GM18861 (cell line): ENCODE measurements around the gene KCNB1.

ENCODE experiments used
- ATAC-seq: cut with Tn5 transposase; IDR thresholded peaks from one replicate; pipeline ENCODE4 v1.9.1; 2021; ENCODE audit not compliant: unreplicated experiment

Gene KCNB1

DNA sequence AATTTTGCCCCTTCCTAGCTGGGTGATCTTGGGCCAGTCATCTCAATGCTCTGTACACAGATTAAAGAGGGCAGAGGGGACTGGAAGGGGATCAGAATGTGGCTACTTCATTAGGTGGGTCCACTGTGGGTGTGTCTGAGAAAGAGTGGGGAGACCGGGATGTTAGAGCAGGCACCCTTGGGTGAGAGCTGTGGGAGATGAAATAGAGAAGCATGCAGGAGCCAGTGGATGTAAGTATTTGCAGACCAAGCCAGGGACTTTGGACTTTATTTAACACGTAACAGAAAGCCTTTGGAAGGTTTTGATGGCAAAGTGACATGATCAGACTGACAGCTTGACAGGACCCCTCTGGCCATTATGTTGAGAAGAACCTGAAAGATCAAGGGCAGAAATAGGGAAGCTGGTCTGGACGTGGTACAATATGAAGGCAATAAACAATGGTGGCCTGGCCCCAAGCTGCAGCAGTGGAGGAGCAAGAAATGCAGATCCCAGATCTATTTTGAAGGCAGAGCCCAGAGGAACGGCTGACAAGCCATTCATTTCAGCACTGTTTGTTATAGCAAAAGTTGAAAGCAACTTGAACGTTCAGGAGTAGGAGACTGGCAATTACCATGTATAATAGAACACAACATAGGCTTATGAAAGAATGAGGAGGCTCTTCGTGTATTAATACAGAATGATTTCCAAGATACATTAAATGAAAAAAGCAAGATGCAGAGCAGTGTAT, 122.1 kb downstream of the KCNB1 start:
- ATAC-seq, result no peak

GRCh38 chr20:49356676-49357075, 125.8 kb downstream of the KCNB1 start:
- ATAC-seq, result no peak

GRCh38 chr20:49354673-49355072, 127.8 kb downstream of the KCNB1 start:
- ATAC-seq, result no peak

GRCh38 chr20:49353348-49353747, 129.1 kb downstream of the KCNB1 start:
- no peak for ATAC-seq

DNA sequence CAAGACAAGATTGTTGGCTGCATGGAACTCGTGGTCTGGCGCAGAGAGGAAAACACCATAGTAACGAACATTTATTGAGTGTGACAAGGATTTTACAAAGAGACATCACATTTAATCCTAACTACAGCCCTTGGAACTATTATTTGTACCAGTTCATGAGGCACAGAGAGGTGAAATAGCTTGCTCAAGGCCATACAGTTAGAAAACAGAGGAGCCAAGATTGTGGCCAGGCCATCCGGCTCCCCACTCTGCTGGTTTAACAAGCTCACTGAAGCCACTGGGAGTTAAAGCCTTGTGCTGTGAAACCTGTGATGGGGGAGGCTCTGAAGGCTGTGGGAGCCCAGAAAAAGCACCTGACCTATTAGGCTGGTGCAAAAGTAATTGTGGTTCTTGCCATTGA, 129.7 kb downstream of the KCNB1 start:
- no peak for ATAC-seq

DNA sequence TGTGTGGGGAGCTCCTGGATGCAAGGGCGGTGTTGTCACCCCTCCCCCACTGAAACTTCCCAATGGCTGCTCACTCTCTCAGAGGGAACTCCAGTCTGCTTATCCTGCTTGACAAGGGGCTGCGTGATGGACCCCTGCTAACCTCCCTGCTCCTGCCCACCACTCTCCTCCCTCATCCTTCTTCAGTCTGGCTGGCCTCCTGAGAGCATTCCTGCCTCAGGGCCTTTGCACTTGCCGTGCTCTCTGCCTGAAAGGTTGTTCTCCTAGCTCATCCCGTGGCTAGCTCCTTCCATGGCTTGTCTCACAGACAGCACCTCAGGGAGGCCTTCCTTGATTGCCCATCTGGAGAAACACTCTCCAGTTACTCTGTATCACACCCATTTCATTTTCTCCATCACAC, 130.7 kb downstream of the KCNB1 start:
- ATAC-seq, result no peak

DNA sequence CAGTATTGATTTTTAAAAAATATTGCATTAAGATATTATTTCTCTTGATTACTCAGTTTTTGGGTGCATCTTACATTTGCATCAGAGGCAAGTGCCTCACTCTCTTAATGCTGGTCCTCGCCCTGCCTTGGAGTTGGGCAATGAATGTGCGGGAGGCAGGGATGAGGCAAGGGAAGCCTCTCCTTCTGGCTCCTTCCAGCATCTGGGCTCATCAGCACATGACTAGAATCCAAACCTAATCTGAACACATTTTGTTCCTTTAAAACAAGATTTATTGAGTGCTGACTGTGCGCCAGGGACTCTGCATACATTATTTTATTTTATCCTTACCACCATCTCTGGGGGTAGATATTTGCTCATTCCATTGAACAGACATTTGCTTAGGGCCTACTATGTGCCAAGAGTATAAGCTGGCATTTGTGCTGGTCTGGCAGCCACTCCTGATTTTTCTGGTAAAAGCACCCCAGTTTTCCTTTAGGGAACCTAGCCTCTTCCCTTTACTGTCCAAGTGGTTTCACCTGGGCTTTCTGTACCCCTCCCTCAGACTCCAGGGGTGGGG, 132.7 kb downstream of the KCNB1 start:
- no peak for ATAC-seq

DNA sequence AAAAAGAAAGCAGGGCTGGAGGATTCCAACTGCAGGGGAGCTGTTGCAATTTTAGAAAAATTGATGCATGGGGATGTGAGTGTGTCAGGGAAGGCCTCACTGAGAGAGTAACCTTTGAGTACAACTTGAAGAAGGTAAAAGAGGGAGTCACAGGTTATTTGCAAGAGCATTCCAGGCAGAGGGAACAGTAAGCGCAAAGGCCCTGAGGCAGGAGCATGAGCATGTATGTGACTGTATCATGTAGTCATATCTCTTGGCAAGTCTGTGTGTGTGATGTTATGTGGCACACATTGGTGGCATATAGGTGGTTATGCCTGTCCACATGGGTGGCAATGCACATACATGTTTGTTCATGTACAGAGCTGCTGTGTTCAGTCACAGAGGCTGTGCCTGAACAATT, 133.4 kb downstream of the KCNB1 start:
- ATAC-seq, result no peak

DNA sequence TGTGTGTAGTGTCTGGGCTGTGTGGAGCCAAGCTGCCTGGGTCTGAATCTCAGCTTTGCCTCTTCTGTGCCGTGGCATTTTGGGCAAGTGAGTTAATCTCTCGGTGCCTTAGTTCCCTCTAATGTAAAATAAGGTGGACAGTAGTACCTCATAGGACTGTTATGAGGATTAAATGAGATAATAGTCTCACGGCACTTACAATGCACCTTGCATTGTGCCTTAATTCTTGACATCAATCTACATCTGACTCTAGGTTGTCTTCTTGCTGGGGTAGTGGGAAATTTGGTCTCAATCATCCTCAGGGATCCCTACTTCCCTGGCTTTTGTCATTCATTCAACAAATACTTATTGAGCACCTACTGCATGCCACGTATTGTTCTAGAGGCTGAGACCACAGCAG, 133.9 kb downstream of the KCNB1 start:
- ATAC-seq, result no peak

DNA sequence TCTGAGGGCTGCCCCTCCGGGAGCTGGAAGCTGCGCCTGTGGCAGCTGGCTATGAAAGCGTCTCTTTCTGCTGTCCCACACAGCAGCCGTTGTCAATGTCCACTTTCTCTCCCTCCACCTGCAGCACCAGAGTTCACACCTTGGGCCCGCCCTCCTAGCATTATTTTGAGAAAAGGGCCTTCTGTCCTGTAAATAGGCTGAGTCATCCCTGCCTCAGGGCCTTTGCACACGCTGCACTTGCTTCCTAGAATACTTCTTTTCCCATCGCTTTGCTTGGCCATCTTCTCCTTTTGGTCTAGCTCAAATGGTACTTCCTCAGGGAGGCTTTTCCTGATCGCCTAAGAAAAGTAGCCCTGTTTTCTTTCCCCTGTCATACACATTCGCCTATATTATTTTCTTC, 135.3 kb downstream of the KCNB1 start:
- no peak for ATAC-seq

GRCh38 chr20:49346682-49347081, 135.8 kb downstream of the KCNB1 start:
- no peak for ATAC-seq

GRCh38 chr20:49345524-49345923, 136.9 kb downstream of the KCNB1 start:
- ATAC-seq, result no peak

GRCh38 chr20:49344975-49345374, 137.5 kb downstream of the KCNB1 start:
- ATAC-seq, result no peak

- ATAC-seq, result no peak
Measured at GRCh38 chr20:49344140-49344539, 138.3 kb downstream of the KCNB1 start.

DNA sequence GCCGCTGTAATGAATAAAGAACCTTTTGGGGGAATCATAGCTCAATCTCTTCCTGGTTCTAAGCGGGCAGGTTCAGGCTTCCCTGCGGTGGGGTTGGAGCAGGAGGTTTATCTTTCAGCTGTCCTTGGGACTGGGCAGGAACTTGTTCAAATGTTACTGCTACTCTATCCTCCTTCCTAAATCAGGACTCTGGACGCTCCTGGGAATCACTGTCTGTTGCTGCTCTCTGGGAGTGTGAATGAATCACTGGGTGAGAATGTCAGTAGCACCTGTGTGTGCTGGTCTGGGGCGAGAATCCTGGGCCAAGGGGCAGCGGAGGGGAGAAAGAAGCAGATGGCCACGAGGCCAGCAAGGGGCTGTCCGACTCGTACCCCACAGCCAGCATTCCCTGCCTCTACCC, 139.2 kb downstream of the KCNB1 start:
- no peak for ATAC-seq

DNA sequence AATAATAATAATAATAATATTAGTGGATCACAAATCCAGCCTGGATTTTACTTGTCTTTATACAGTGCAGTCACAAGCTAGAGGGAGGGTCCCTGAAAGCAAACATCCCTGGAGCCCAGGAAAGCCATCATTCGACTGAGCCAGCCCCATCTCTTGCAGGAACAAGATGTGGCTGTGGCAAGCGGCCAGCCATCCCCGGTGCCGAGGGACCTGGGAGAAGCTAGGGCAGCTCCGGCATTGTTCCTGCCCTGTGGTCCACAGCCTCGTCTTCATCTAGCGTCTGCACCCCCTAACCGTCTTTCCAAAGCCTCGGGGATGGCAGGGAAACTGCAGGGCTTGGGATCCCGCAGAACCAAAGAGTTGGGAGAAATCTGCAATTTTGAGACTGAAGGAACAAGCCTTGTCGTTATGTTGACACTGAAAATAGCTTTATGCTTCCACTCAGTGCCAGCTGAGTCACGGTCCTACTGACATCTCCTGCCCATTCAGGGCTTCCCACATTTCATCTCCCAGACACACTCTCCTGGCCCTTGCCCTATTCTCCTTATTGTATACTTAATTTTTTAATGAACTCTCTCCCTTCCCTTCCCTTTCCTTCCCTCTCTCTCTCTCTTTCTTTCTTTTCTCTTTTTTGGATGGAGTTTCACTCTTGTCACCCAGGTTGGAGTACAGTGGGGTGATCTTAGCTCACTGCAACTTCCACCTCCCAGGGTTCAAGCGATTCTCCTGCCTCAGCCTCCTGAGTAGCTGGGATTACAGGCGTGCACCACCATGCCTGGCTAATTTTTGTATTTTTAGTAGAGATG, 142.1 kb downstream of the KCNB1 start:
- no peak for ATAC-seq

DNA sequence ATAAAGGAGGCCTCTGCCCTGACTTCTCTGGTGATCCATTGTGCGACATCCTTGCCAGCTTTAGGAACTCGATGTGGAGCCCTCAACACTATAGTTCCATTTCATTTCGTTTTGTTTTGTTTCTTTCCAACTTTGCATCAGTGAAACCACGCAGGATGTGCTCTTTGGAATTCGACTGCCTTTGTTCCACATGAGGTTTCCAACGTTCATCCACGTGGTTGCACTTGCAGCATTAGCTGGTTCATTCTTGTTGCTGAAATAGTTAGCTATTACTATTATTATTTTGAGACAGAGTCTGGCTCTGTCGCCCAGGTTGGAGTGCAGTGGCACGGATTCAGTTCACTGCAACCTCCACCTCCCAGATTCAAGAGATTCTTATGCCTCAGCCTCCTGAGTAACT, 143.3 kb downstream of the KCNB1 start:
- ATAC-seq, result no peak

DNA sequence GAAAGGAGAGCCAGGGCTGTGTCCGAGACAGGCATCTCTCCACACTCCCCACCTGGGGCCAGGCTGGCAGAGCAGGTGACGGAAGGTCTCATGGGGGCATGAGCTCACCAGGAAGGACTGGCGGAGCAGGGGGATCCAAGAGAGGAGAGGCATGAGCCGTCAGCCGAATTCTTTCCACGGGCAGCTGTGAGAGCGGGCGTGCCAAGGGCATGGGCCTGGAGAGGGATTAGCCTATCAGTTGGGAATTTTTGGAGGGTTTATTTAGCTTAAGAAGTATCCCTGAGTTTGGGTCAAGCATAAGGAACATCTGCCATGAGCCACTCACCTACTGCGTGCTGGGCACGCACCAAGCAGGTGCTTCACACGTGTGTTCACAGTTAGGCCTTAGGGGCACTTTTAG, 144.4 kb downstream of the KCNB1 start:
- no peak for ATAC-seq

DNA sequence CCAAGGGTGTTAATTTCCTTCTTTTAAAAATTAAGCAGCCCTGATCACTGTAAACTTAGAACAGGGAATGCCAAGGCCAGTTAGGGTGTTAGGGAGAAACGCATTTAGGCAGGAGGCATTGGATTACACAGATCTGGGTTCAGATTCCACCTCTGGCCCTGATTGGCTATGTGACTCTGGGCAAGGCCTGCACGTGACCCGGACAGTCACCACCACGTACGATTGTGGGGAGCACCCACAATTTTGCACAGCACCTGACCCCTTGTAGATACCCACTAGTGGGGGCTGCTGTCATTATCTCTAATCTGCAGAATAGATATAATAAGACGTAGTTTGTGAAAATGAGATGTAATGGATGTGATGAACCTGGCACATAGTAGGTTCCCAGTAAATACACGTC, 145.1 kb downstream of the KCNB1 start:
- no peak for ATAC-seq

- no peak for ATAC-seq
Measured at GRCh38 chr20:49336786-49337185, 145.7 kb downstream of the KCNB1 start.

GRCh38 chr20:49335476-49335875, 147.0 kb downstream of the KCNB1 start:
- ATAC-seq, result no peak
